Left hindlimb (tissue), 1 donor: ENCODE results near the gene GBP1.
"Not testable (repeated sequence)": the region's sequence is repeated elsewhere in the genome, so short reads cannot be mapped to it uniquely, and the experiment has no call there.

Source experiments
- DNase-seq: peaks from one replicate; pipeline ENCODE4 v3.0.0-alpha.2; 2018

Gene GBP1

DNA sequence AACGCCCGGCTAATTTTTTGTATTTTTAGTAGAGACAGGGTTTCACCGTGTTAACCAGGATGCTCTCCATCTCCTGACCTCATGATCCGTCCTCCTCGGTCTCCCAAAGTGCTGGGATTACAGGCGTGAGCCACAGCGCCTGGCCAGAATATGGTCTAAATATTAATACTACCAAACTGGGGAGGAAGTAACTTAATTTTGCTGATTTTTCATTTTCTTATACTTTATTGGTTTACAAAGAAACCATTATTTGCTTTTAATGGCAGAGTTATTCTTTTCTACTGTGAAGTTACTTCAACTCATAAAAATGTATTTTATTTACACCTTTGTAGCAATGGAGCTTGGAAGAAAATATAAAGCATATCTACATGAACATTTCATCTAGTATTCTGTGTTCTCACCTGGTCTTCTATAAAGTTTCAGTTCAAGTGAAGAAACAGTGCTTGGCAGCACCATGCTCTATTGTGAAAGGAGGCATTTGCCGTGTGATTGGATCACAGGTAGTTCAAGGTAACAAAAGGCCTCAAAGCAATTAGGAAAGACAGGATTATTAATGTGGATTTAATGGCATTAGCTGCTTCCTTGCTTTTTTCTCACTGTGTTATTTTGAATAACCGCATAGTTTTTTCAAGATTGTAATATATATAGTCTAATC lies 13.6 kb downstream of the GBP1 start:
- no peak for DNase-seq

DNA sequence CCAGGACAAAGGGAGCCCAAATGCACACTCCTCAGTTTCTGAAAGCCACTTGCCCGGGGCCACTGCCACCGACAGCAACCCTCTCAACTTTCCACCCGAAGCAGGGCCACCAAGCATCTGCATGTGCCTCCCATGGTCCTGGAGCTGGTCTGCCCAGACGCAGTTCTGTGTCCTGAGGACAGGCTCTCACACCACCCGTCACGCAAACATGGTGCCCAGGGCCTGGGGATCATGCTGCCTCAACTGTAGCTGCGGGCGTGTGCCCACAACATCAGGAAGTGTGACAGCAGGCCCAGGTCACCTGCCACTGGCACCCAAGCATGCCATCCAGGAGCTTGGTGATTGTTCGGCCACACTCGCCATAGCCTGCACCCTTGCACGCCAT lies 14.4 kb downstream of the GBP1 start:
- DNase-seq = no peak

DNA sequence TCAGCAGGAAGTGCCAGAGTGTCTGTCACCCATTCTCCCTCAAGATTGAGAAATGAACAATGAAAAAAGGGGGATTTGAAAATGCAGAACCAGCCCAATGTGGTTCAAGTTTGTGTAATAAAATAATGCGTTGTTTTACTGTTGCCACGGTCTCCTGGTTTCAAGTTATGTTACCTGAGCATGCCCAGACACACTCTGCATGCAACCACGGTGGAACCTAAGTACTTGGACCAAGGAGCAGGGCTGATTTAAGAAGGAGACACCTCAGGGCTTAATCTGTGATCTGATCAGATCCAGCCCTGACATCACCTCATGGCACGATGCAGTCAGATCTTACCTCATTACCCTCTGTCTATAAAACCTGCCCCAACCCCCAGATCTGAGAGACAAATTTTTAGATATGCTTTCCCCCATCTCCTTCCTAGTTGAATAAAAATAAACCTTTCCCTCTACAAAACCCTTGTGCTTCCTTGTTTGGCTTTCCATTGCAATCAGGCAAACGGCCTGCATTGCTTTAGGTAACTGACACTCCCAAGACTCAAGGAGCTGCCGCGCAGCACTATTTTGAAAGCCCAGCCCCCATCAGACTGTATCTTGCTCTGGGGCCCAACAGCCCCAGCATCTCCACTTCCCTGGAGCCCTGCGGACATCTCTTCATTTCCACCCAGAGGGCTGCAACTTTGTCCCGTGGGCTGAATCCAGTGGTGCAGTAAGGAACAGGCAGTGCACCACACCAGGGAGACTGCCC lies 14.9 kb downstream of the GBP1 start:
- not testable (repeated sequence) for DNase-seq

DNA sequence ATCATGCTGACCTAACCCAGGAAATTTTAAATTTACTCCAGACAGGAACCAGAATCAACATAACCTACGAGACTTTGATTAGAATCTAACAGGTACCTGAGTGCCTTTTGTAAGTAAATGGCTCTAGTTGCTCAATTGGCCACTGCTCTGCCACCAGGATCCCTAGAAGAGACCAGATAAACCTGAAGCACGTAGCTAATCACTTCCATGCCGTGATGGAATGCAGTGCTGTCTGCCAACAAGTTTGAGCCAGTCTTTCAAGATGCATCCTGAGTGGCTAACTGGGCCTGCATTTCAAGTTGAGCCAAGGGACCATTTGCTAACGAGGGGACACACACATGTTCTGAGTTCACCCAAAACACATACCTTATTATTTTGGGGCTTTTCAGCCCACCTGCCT lies 15.8 kb downstream of the GBP1 start:
- not testable (repeated sequence) for DNase-seq

DNA sequence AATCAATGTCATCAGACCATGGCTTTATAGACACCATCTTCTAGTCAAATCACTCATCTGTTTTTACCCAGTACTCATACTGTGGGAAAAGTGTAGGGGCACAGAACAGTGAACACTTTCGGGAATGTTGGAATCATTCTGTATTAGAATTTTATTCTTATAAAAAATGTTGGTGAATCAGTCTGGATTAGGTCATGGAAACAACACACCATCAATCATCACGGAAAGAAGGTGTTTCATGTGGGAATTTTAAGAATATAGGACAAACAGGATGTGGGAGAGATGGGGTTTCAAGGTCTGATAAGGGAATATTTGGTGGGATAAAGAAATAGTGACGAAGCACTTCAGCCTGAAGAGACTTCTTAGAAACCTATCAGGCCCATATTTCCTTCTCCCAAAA lies 17.3 kb downstream of the GBP1 start:
- DNase-seq = no peak

DNA sequence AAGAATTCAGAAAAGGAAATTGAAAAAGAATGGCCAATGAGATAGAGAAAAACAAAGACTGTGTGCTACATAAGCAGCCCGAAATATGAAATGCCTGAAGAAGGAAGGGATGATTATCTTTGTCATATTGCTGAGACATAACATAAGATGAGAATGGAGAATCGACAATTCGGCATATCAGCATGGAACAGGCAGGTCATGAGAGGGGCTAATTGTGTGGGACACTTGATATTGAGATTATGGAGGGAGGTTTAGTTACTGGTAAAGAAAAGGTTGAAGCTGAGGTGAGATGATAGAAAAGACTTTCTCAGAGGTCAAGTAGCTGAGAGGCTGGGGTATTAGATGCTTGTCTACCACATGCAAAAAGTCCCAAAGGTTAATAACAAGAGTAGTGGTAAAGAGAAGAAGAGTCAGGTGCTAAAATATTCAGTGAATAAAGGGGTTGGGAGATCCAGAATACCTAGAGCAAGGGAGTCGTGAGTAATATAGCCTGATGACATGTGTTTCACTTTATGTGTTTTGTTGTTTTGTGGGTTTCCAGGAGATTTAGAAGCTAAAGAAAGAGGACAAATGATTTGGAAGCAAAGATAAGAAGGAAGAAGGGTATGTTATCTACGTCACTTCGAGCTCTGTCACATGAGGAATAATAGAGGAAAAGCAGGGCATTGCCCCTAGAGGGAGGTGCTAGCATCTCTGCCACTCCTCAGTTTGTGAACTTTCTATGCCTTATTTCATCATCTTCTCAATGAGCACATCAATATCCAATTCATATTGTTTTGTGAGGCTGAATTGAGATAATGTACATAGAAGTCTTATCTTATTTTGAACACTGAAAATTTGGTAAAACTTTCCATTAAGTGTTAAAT lies 18.5 kb downstream of the GBP1 start:
- DNase-seq = not testable (repeated sequence)

DNA sequence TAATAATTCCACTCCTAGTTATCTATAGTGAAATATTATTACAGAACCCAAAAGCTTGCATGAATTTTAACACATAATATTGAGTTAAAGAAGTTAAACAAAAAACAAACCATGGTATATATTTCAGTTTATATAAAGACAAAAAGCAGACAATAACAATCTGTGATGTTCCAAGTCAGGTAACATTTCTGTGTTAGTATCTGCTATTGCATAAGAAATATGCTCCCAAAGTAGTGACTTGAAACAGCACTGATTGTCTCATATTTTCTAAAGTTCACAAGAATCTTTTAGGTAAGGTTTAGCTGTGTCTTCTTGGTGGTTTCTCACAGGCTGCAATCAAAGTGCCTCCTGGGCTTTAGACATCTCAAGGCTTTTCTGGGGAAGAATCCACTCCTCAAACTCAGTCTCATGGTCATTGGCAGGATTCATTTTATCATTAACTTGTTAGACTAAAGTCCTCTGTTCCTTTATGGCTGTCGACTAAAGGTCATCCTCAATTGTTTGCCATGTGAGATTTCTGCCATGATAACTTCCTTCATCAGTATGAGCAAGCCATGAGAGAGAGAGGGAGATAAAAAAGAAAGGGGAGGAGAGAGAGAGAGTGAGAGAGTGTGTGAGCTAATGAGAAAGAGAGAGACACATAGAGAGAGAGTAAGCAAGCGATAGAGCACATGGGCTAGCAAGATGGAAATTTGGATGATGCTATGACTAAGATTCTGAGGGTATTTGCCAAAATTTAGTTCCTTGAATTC lies 19.9 kb downstream of the GBP1 start:
- no peak for DNase-seq

DNA sequence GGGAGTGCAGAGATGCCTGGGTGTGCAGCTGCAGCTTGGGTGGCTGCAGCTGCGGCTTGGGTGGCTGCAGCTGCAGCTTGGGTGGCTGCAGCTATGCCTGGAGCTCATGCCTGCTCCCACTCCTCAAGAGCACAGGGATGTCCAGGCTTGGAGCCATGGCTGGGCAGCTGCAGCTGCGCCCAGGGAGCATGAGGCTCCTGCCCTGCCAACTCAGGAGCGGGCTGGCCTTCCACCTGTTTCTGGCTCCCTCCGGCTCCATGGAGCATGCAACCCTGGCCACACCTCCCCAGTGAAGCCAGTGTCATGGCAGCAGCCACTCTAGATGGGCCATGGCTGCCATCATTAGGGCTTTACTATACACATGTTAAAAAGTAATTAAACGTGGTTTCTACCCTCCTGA lies 21.1 kb downstream of the GBP1 start:
- no peak for DNase-seq

DNA sequence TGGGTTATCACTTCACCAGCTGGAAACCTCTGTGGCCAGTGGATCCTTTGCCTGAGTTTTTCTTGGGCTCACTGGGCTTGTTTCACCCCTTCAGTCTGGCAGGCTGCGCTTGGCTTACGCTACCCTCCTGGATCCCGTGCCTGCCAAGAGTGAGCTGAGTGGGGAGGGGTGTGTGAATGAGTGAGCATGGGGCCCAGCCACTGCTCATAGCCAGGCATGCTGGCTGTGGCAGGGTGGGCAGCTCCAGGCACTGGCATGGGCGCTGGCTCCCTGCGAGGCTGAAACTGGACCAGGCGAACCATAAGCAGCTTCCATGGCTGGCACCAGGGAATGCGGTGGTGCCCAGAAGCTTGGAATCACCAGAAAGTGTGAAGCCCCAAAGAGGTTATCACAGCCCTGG lies 22.5 kb downstream of the GBP1 start:
- no peak for DNase-seq

DNA sequence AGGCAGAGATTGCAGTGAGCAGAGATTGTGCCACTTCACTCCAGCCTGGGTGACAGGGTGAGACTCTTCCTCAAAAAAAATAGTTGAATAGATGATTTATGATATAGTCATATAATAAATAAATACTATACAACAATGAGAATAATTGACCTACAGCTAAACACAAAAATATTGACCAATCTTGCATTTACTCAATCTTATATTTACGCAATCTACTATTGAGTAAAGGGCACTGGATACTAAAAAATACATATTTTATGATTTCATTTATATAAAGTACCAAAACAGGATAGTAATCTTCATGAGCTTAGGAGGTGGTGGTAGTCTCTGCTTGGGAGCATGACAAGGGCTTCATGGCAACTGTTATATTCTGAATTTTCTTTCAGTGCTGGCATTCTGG lies 23.3 kb downstream of the GBP1 start:
- no peak for DNase-seq

DNA sequence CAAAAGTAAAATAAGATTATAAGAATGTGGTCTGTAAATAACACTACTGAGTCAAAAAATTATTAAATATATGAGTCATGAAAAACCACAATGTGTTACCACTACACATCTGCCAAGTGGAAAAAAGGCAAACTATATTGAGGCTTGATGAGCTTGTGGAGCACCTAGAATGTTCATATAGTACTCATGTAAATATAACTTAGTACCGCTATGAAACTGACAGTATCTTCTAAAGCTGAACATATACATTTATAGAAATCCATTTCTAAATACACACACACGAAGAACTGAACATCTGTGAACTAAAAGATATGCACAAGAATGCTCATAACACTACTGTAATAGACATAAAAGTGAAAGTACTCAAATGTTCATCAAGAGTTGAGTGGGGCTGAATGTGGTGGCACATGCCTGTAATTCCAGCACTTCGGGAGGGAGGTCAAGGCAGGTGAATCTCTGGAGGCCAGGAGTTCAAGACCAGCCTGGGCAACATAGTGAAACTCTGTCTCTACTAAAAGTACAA lies 23.8 kb downstream of the GBP1 start:
- no peak for DNase-seq

DNA sequence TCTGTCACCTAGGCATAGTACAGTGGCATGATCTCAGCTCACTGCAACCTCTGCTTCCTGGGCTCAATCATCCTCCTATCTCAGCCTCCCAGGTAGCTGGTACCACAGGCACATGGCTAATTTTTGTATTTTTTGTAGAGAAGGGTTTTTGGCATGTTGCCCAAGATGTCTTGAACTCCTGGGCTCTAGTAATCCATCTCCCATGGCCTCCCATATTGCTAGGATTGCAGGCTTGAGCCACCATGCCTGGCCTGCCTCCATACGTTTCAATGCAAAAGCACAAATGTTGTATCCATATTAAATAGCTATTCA lies 24.7 kb downstream of the GBP1 start:
- DNase-seq = no peak

DNA sequence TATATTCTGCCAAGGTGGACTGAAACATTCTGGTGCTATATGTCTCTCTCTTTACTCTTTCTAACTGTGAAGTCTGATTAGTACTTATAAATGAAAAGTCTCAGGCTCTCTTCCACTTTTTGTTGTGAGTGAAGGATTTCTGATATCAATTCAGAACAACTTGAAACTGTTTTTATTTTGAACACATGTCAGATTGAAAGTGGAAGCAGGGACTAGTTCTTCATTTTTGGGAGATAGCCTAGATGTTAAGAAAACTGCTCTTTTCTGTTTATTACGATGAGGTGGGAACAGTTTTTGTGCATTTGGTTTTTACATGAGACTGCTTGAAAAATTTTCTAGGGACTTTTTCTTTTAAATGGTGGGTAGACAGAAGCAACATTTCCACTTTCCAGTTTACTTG lies 27.8 kb downstream of the GBP1 start:
- DNase-seq = no peak

DNA sequence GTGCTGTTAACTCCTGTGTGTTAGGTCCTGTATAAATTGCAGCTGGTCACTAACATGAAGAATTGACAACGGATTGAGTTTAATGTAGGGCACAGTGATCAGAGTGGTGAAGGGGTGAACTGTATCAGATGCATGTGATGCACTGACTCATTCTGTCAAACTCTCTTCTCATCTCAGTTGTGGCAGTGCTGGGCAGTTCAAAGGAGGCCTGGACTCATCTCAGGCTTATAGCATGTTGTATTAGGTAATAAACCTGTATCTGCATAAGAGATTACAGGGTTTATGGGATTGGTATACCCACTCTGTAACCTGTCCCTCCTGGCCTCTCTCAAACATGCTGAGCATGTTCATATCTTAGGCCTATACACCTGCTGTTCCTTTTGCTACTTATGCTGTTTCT lies 29.9 kb downstream of the GBP1 start:
- DNase-seq = no peak

DNA sequence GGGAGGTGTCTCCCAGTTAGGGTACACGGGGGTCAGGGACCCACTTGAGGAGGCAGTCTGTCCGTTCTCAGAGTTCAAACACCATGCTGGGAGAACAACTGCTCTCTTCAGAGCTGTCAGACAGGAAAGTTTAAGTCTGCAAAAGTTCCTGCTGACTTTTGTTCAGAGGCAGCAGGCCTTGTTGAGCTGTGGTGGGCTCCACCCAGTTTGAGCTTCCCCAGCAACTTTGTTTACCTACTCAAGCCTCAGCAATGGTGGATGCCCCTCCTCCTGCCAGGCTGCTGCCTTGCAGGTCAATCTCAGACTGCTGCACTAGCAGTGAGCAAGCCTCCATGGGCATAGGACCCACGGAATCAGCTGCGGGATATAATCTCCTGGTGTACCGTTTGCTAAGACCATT lies 31.0 kb downstream of the GBP1 start:
- DNase-seq = not testable (repeated sequence)

DNA sequence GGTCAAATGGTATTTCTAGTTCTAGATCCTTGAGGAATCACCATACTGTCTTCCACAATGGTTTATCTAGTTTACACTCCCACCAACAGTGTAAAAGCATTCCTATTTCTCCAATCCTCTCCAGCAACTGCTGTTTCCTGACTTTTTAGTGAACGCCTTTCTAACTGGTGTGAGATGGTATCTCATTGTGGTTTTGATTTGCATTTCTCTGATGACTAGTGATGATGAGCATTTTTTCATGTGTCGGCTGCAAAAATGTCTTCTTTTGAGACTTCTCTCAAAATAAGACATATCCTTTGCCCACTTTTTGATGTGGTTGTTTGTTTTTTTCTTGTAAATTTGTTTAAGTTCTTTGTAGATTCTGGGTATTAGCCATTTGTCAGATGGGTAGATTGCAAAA lies 36.0 kb downstream of the GBP1 start:
- DNase-seq = not testable (repeated sequence)

DNA sequence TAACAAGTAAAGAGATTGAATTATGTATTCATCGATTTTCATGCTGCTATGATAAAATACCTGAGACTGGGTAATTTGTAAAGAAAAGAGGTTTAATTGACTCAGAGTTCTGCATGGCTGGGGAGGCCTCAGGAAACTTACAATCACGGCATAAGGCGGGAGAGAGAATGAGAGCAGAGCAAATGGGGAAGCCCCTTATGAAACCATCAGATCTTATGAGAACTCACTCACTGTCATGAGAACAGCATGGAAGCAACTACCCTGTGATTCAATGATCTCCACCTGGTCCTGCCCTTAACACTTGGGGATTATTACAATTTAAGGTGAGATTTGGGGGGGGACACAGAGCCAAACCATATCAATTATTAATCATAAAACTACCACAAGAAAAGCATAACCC lies 39.1 kb downstream of the GBP1 start:
- no peak for DNase-seq

DNA sequence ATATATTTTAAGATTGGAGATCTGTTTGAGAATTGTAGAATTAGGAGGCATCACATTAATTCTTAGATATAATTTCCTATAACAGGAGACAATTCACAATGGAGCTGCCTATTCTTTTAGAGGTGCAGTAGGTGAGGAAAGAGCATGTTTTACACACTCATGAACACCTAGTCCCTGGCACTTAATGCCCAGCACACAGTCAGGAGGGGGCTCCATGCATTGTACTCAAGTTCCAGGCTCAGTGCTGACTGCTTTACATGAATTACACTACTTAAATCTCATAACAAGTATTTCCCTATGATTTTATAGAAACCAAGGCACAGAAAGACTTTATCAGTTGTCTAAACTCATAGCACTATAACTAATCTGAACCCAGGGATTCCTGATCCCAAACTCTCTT lies 42.0 kb downstream of the GBP1 start:
- DNase-seq = no peak

DNA sequence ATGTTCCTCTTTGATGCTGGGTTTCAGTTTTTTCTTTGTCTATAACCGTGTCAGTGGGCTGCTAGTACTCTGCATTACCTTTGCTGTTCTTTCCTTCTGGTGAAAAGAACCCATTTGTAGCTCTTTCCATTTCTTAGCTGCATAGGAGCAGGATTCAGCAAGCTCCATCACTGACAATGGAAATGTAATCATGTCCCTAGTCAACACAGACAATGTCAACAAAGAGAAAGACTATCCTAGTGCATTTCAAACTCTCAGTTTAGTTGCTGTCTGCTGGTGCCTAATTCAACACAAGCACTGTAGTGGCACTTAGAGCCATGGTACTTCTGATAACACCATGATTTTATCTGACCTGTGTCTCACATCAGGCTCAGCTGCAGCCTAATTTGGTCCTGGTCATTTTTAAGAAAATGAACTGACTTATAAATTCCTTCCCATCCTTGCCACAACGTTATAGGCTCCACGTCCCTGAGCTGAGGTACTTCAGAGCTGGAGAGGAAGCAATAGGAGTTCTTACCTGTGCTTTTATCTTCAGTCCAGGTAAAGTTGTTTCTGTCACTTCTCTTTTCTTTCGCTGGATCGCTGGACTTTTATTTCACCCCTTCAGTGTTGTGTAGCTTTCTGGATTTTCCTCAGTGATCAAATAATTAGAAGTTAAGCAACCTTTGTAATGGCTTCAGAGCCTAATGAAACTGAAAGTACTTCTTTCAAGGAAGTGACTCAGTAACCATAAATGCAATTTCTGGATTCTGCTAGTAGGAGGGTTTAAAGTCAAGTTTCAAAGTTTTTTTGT lies 42.6 kb downstream of the GBP1 start, which contains the start of gene GBP3:
Gene GBP3, minus strand, starts transcription at position 700 of the 793 bp plus-strand sequence. CDS start 2,145 bp downstream, outside the sequence.
- DNase-seq = no peak

DNA sequence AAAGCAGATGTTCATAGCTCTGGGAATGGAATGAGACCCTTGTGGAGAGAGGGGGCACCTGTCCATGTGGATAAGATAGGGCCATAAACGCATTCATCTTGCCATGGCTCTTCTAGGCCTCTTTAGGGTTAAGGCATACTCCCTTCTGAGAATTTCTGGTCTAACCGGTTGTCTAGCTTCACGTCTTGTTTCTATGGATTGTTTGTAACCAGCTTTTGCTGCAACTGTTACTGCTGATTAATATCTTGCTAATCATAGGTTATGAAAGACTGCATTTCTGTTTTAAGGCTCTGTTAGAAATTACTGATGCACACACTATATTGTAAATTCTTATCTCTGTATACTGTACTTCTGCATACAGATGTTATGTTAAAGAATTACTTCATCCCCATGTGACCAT lies 46.7 kb downstream of the GBP1 start:
- not testable (repeated sequence) for DNase-seq

DNA sequence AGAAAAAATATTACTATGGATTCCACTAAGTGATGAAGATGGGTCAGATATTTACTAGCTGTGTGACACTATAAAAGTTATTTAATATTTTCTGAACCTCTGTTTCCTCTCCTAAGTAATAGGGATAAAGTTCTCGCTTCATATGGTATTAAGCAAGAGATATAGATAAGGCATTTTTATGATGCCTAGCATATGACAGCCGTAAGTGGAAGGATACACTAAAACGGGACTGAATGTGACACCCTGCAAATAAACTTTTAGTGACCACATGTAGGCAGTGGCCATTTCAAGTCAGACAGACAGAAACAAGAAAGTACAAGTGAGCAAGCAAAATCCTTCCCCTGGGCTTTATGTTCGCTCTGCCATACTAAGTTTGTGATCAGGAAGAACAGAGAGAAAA lies 56.5 kb downstream of the GBP1 start:
- DNase-seq = no peak
